Limb (tissue), 2 donors: ENCODE results near the gene SMAD6.

ENCODE experiments used
- DNase-seq, 2 donors: peaks; one replicate each; pipeline ENCODE4 v3.0.0-alpha.2; 2016; ENCODE audit errors: extremely low spot score in 2 of 2

SMAD6 gene

GRCh38 chr15:66774001-66774814, 72.2 kb downstream of the SMAD6 start:
- DNase-seq: peak; percentile 59 to 89

- DNase-seq: no peak
Observed at GRCh38 chr15:66775127-66776105, 73.4 kb downstream of the SMAD6 start.

GRCh38 chr15:66777054-66777453, 75.0 kb downstream of the SMAD6 start:
- DNase-seq: no peak

GRCh38 chr15:66777596-66778313, 75.7 kb downstream of the SMAD6 start:
- DNase-seq: no peak

- no peak for DNase-seq
Observed at GRCh38 chr15:66778314-66778665, 76.3 kb downstream of the SMAD6 start.

- no peak for DNase-seq
Observed at GRCh38 chr15:66778716-66779115, 76.7 kb downstream of the SMAD6 start.

DNA sequence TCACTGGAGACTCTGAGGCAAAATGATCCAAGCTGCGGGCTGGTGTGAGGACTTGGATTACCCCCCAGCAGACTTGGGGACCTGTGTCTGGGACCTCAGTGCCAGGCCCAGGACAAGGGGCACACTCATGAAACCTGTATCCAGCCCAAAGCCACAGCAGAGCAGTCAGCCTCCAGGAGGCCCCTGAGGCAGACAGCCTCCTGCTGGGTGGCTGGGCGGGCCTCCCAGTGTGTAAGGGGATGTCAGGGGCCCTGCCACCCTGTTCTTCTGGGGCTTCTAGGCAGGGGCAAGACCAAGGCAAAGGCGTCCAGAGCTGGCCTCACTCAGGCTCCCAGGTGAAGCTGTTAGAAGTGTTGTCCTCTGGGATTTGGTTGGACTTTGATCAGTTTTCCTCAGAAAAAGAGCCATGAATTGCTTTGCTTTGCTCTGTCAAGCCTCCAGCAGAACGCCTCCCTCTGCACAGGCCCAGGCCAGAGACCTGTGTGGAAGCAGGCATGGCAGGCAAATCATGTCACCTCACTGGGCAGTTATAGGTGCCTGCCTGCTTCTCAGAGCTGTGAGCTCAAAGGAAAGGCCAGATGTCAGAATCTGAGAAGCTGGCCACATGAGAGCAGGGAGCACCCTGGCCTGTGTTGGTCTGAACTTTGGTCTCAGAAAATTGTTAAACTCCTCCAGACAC, 77.4 kb downstream of the SMAD6 start:
- no peak for DNase-seq

DNA sequence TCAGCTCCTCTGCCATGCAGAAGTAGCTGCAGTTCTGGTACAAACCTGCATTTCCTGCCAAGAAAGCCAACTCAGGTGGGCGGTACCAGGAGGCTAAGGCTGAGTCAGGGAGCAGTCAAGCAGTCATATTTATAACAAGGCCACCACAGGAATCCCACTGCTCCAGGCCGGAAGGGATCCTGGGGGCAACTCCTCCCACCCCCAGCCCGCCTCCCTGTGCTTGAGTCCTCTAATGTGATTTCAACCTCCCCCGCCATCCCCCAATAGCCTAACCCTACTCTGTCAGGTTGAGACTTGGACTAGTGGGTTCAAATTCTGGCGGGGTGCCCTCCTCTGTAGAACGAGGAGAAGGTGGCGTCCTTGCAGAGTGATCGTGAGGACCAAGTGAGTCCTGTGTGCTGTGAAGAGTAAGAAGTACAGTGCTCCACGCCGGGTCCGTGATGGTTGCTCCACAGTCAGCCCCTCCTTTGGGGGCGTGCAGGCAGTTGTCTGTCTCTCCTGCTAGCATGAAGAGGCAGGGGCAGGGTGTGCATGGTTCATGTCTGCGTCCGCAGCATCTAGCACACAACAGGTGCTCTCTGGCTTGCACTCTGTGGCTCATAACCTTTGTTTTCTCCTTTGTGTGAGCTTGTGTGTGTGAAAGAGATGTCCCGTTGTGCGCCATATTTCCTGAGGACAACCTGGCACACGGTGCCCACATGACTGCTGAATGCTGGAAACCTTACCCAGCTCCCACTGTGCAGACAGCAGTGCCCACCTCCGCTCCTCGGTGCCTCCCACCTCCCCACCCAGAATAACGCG, 78.3 kb downstream of the SMAD6 start:
- no peak for DNase-seq

- DNase-seq: no peak
Observed at GRCh38 chr15:66780973-66781718, 79.1 kb downstream of the SMAD6 start.

GRCh38 chr15:66782785-66783184, 80.7 kb downstream of the SMAD6 start:
- DNase-seq: no peak

DNA sequence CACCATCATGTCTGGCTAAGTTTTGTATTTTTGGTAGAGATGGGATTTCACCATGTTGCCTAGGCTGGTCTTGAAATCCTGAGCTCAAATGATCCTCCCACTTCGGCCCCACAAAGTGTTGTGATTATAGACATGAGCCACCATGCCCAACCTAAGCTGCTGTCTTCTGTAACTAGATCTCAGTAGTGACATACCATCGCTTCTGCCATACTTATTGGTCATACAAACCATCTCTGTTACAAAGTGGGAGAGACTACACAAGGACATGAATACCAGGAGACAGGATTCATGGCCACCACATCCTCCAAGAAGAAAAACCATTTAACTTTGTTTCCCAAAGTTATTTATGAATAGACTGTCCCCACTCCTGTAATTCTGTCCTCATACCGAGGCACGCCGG, 81.3 kb downstream of the SMAD6 start:
- no peak for DNase-seq

- no peak for DNase-seq
Observed at GRCh38 chr15:66783725-66784124, 81.7 kb downstream of the SMAD6 start.

- DNase-seq: no peak
Observed at GRCh38 chr15:66784174-66784573, 82.1 kb downstream of the SMAD6 start.

GRCh38 chr15:66785637-66786036, 83.6 kb downstream of the SMAD6 start:
- DNase-seq: no peak

- DNase-seq: no peak
Observed at GRCh38 chr15:66786222-66786621, 84.2 kb downstream of the SMAD6 start.

DNA sequence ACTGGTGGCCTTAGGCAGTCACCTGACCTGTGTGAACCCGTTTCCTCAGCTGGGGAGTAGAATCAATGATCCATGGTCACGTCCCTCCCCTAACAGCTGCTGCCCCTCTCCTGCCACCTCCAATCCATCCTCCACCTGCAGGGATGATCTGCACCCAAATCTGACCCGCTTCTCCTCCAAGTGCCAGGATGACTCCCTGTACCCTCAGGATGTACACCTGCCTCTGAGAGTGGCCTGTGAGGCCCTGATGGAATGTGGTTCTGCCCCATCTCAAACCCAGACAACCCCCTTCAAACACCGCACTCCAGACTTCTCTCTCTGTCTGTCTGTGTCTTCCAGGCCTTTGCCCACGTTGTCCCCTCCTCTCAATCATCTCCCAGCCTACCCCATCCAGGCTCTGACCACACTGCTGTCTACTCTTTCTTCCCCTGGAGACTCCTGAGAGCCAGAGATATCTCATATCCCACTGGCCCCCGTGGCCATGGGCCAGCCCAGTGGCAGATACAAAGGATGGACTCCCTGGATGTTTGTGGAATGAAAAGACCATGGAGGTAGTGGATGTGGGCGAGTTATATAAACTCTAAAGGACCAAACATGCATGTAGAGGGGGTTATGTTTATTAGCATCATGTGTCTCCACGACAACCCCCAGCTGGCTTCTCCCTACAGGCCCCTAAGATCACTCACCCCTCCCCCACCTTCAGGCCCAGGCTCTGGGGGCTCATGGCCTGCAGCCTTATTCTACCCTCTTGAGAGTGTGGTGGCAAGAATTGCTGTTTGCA, 84.9 kb downstream of the SMAD6 start:
- no peak for DNase-seq

DNA sequence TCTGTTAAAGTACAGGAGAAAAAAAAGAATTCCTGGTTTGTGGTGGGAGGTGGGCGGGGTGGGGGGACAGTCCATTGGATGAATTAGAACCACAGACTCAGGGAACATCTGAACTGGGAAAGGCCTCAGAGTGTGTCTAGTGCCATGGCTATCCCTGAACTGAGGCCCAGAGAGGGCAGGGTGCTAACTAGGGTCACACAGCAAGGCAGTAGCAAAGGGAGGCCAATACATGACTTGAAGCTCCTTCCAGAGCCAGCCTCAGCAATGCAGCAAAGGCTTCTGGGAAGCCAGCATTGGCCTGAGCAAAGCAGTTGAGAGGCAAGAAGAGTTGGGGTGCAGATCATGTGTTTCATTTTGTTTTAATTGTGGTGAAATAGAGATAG, 85.4 kb downstream of the SMAD6 start:
- no peak for DNase-seq

- DNase-seq: no peak
Observed at GRCh38 chr15:66788024-66788423, 86.0 kb downstream of the SMAD6 start.
